Mesodermal cell (in vitro differentiated cells): ENCODE results near the gene ZNF785.

Experiments used
- H3K27ac ChIP-seq: 2 replicates; pipeline ENCODE4 v1.7.0; 2013; ENCODE audit warnings: mild to moderate bottlenecking, low read depth, low read length, moderate library complexity; ENCODE audit not compliant: severe bottlenecking
- H3K36me3 ChIP-seq: 2 replicates; pipeline ENCODE4 v1.7.1; 2013; ENCODE audit warnings: mild to moderate bottlenecking, low read length, moderate library complexity; ENCODE audit not compliant: control insufficient read depth, insufficient read depth
- H3K4me1 ChIP-seq: one replicate; pipeline ENCODE4 v1.7.1; 2013; ENCODE audit warnings: mild to moderate bottlenecking, low read length; ENCODE audit not compliant: insufficient read depth, control insufficient read depth, poor library complexity, severe bottlenecking
- H3K4me3 ChIP-seq: 2 replicates; pipeline ENCODE4 v1.7.0; 2013; ENCODE audit warnings: low read length, control low read depth, mild to moderate bottlenecking; ENCODE audit not compliant: insufficient read depth, poor library complexity, severe bottlenecking; ENCODE audit errors: extremely low read depth
- H3K9me3 ChIP-seq: 2 replicates; pipeline ENCODE4 v1.7.1; 2013; ENCODE audit warnings: mild to moderate bottlenecking, low read length, moderate library complexity; ENCODE audit not compliant: control insufficient read depth
- WGBS, 2 experiments: methylation state at CpG; one replicate each; pipeline ENCODE4 v1.1.5; 2013; ENCODE audit warnings: missing lambda C conversion rate in 2 of 2; ENCODE audit not compliant: insufficient coverage in 2 of 2; 5-methylcytosine and 5-hydroxymethylcytosine counted together

ZNF785 gene

DNA sequence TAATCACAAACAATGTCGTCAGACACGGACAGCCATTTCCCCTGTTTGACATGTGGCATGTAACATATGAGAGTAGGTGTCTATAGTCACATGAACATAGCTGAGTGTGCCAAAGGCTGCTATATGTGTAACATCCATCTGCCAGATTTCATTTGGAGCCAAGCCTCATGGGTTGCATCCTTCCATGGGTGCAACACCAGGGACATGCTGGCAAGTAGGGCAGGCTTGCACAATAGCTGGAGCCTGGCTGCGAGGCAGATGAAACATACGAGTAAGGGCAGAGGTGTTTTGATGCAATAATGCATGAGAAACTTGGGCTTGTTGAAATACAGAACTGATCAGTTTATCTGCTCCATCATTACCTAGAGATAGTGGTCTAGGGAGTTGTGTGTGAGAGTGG, 33.7 kb upstream of the ZNF785 start:
- Histone ChIP-seq H3K9me3 (peaks cover 10% of the 10 kb centered on the region), H3K4me1 (no peaks in the 10 kb centered on the region), H3K36me3 (no peaks in the 10 kb centered on the region), H3K27ac (no peak overlapping the region), H3K4me3 (no peak overlapping the region)
- WGBS, 2 experiments: 91 to 100% methylated on average over 1 to 4 of the region's 4 CpGs

- Histone ChIP-seq H3K4me3 (no peak overlapping the region), H3K27ac (no peak overlapping the region), H3K4me1 (no peaks in the 10 kb centered on the region), H3K9me3 (peaks cover 10% of the 10 kb centered on the region), H3K36me3 (no peaks in the 10 kb centered on the region)
- 55 to 60% methylated on average over 10 of the region's 12 CpGs for WGBS, 2 experiments
These were observed 30.0 kb upstream of the ZNF785 start for GRCh38 chr16:30615358-30616091.

GRCh38 chr16:30609926-30610839, 24.7 kb upstream of the ZNF785 start, which contains the start of gene ZNF689:
TSS of gene ZNF689 (minus strand) at chr16:30610389. CDS start at chr16:30610041, 348 bp downstream.
- Histone ChIP-seq H3K27ac (peak within 1 kb of the TSS; percentile 84), H3K4me1 (peaks cover 3% of the 10 kb centered on the region), H3K36me3 (peaks cover 23% of the 10 kb centered on the region), H3K4me3 (peak within 1 kb of the TSS; percentile 79), H3K9me3 (no peaks in the 10 kb centered on the region)
- WGBS, 2 experiments: 0% methylated on average over 54 to 57 of the region's 63 CpGs

DNA sequence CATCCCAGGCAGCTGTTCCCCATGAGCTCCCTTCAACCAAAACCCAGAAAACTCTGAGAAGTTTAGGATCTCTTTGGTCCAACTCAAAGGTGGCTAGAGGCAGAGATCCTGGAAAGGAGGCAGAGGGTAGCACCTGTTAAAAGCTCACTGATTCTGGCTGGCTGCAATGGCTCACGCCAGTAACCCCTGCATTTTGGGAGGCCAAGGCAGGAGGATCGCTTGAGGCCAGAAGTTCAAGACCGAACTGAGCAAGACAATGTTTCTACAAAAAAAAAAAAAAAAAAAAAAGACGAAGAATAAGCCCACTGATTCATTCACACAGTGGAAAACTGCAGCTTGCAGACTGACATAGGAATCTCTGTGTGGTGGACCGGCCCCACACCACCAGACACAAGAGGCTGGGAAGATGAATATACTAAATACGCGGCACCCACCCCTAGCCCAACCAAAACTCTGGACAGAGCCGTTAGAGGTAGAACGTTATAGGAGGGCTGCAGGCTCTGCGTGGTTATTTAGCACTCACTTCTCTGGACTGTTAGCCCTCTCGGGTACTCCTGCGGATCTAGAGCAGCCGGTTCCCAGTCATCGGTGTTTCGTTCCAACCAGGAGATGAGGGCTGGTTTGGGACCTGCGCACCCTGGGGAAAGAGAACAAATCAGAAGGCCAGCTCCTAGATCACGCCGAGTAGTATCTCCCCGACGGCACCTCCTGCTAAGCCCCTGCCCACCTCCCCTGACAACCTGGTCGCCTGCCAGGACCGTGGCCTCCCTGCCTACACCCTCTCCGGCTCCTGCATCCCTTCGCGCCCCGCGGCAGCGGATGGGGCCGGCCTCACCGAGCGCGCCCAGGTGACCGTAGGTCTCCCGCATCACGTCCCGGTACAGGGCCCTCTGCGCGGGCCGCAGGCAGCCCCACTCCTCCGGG, 23.8 kb upstream of the ZNF785 start:
- Histone ChIP-seq H3K4me3 (peak overlapping the region; percentile 79), H3K4me1 (peaks cover 3% of the 10 kb centered on the region), H3K9me3 (no peaks in the 10 kb centered on the region), H3K36me3 (peaks cover 32% of the 10 kb centered on the region), H3K27ac (peak overlapping the region; percentile 84)
- WGBS, 2 experiments: 11 to 14% methylated on average over 27 to 35 of the region's 40 CpGs

GRCh38 chr16:30606004-30606403, 20.5 kb upstream of the ZNF785 start:
- no peaks in the 10 kb centered on the region for H3K9me3 ChIP-seq
- no peak overlapping the region for H3K27ac ChIP-seq
- peaks cover 3% of the 10 kb centered on the region for H3K4me1 ChIP-seq
- H3K36me3 ChIP-seq: peaks cover 50% of the 10 kb centered on the region
- WGBS, 2 experiments: 89 to 100% methylated on average over 1 to 3 of the region's 3 CpGs
- no peak overlapping the region for H3K4me3 ChIP-seq

DNA sequence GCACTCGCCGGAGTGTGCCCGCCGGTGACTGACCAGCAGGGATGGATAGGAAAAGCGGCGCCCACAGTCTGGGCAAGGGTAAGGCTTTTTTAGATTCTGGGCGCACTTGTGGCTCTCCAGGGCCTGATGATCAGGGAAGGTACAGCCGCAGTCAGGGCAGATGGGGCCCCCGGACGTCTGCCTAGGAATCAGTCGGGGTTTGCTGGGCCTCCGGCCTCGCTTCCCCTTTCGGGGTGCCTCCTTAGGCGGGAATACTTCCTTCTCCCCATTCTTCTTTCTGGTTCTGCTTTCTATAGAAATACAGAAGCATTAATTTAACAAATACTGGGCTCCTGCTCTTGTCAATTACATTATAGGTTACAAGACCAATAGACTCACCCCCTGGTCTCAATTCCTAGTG, 19.7 kb upstream of the ZNF785 start:
- H3K27ac ChIP-seq: no peak overlapping the region
- H3K36me3 ChIP-seq: peaks cover 50% of the 10 kb centered on the region
- no peak overlapping the region for H3K4me3 ChIP-seq
- no peaks in the 10 kb centered on the region for H3K9me3 ChIP-seq
- WGBS, 2 experiments: 89 to 97% methylated on average over 10 to 13 of the region's 15 CpGs
- H3K4me1 ChIP-seq: peaks cover 3% of the 10 kb centered on the region

DNA sequence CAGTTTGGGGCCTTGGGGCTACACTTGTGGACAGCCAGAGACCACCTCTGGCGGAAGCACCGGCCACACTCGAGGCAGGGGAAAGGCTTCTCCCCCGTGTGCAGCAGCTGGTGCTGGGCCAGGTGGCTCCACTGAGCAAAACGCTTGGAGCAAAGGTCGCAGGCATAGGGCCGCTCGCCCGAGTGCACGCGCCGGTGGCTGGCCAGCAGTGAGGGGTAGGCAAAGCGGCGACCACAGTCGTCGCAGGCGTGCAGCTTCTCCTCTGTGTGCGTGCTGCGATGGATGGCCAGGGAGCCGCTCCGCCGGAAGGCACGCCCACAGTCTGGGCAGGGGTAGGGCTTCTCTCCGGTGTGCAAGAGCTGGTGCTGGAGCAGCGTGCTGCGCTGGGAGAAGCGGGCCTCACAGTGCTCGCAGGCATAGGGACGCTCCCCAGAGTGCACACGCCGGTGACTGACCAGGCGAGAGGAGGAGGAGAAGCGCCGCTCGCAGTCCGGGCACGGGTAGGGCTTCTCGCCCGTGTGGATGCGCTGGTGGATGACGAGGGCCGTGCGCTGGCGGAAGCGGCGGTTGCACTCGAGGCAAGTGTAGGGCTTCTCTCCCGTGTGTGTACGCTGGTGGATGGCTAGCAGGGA, 18.9 kb upstream of the ZNF785 start:
- H3K4me3 ChIP-seq: no peak overlapping the region
- peaks cover 50% of the 10 kb centered on the region for H3K36me3 ChIP-seq
- no peaks in the 10 kb centered on the region for H3K9me3 ChIP-seq
- H3K27ac ChIP-seq: no peak overlapping the region
- H3K4me1 ChIP-seq: peaks cover 3% of the 10 kb centered on the region
- WGBS, 2 experiments: 95 to 96% methylated on average over 47 to 49 of the region's 49 CpGs

DNA sequence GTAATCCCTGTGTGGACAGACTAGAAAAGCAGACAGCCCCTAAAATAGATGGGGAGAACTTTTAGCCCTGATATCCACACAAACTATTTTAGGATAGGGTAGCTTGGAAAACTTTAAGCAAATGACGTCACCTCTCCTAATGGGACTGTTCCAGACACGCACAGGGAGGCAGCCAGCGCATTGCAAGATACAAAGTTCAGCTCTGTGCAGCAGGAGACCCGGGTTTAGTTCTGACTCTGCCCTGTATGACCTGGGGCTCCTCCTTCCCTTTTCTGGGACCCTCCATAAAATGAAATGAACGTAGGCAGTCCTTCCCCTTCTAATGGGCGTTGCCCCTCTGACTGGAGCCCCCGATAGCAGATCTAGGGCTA, 18.4 kb upstream of the ZNF785 start:
- no peak overlapping the region for H3K4me3 ChIP-seq
- no peak overlapping the region for H3K27ac ChIP-seq
- peaks cover 50% of the 10 kb centered on the region for H3K36me3 ChIP-seq
- H3K9me3 ChIP-seq: no peaks in the 10 kb centered on the region
- 93 to 97% methylated on average over 5 to 7 of the region's 7 CpGs for WGBS, 2 experiments
- H3K4me1 ChIP-seq: peaks cover 3% of the 10 kb centered on the region

- H3K27ac ChIP-seq: no peak overlapping the region
- H3K4me1 ChIP-seq: no peaks in the 10 kb centered on the region
- WGBS, 2 experiments: 91 to 97% methylated on average over 3 to 4 of the region's 4 CpGs
- H3K4me3 ChIP-seq: no peak overlapping the region
- H3K9me3 ChIP-seq: no peaks in the 10 kb centered on the region
- peaks cover 44% of the 10 kb centered on the region for H3K36me3 ChIP-seq
These were observed 17.2 kb upstream of the ZNF785 start for GRCh38 chr16:30602616-30603277.
